Liver (tissue), 9 donors: ENCODE results near the gene MAP3K5. TPM values are rescaled to one million over a fixed set of nuclear protein-coding genes. Genes with fewer than 3 reads are reported as not detected.

Experiments
- DNase-seq: peaks from one replicate; pipeline ENCODE4 v3.0.0-alpha.2; 2017; ENCODE audit warnings: low spot score
- H3K27ac ChIP-seq, 2 donors: one replicate each; pipeline ENCODE4 v1.7.0; 2013; ENCODE audit warnings: inconsistent platforms in 2 of 2, low read length in 2 of 2, control low read depth in 1 of 2, low read depth in 1 of 2, mild to moderate bottlenecking in 1 of 2
- H3K27me3 ChIP-seq, 4 donors: one replicate each; pipeline versions ENCODE4 v1.6.1 to v1.7.0; 2013; ENCODE audit warnings: low read length in 3 of 4, inconsistent platforms in 1 of 4, mild to moderate bottlenecking in 1 of 4, moderate library complexity in 1 of 4; ENCODE audit not compliant: control insufficient read depth in 4 of 4, insufficient read depth in 4 of 4
- H3K36me3 ChIP-seq, 4 donors: one replicate each; pipeline versions ENCODE4 v1.6.1 to v1.7.0; 2013; ENCODE audit warnings: low read length in 3 of 4, mild to moderate bottlenecking in 3 of 4, low read depth in 1 of 4, moderate library complexity in 1 of 4; ENCODE audit not compliant: control insufficient read depth in 4 of 4, insufficient read depth in 3 of 4
- H3K4me1 ChIP-seq, 4 donors: one replicate each; pipeline versions ENCODE4 v1.6.1 to v1.7.0; 2013; ENCODE audit warnings: low read length in 3 of 4, mild to moderate bottlenecking in 3 of 4, moderate library complexity in 1 of 4; ENCODE audit not compliant: control insufficient read depth in 4 of 4, insufficient read depth in 4 of 4
- H3K4me3 ChIP-seq, 3 donors: one replicate each; pipeline versions ENCODE4 v1.6.1 to v1.7.0; 2013; ENCODE audit warnings: low read length in 3 of 3, control low read depth in 1 of 3, low read depth in 1 of 3, mild to moderate bottlenecking in 1 of 3
- H3K9ac ChIP-seq, 2 donors: one replicate each; pipeline ENCODE4 v1.7.0; 2013; ENCODE audit warnings: low read length in 2 of 2, mild to moderate bottlenecking in 2 of 2, moderate library complexity in 2 of 2, control low read depth in 1 of 2, low read depth in 1 of 2
- H3K9me3 ChIP-seq, 4 donors: one replicate each; pipeline versions ENCODE4 v1.6.1 to v1.7.0; 2013; ENCODE audit warnings: low read length in 3 of 4; ENCODE audit not compliant: control insufficient read depth in 4 of 4
- ATF3 ChIP-seq: IDR thresholded peaks from 2 replicates; pipeline ENCODE4 v1.6.1; 2016; ENCODE audit warnings: antibody characterized with exemption
- CTCF ChIP-seq: fragments of 150-350 bp; IDR thresholded peaks from 2 replicates; pipeline ENCODE4 v1.5.1; 2017; ENCODE audit warnings: improper control_type of control experiment, low read depth, low read length; ENCODE audit not compliant: missing input control
- EGR1 ChIP-seq, 2 donors: IDR thresholded peaks; 2 replicates each; pipeline ENCODE4 v1.6.1; 2016 to 2018; ENCODE audit warnings: antibody characterized with exemption in 2 of 2, low read depth in 2 of 2
- FOXA1 ChIP-seq: IDR thresholded peaks from 2 replicates; pipeline ENCODE4 v1.6.1; 2016; ENCODE audit warnings: antibody characterized with exemption
- FOXA2 ChIP-seq: IDR thresholded peaks from 2 replicates; pipeline ENCODE4 v1.6.1; 2016; ENCODE audit warnings: antibody characterized with exemption
- GABPA ChIP-seq, 2 donors: IDR thresholded peaks in 1 of 2; conservative IDR thresholded peaks in 1 of 2; 2 replicates each; pipeline ENCODE4 v1.6.1; 2016; ENCODE audit warnings: antibody characterized with exemption in 2 of 2, mild to moderate bottlenecking in 1 of 2, moderate library complexity in 1 of 2
- HNF4A ChIP-seq, 2 donors: conservative IDR thresholded peaks; 2 replicates each; pipeline ENCODE4 v1.6.1; 2016; ENCODE audit warnings: antibody characterized with exemption in 2 of 2, mild to moderate bottlenecking in 2 of 2
- HNF4G ChIP-seq: IDR thresholded peaks from 2 replicates; pipeline ENCODE4 v1.6.1; 2016; ENCODE audit warnings: antibody characterized with exemption
- JUND ChIP-seq, 2 donors: IDR thresholded peaks; 2 replicates each; pipeline ENCODE4 v1.6.1; 2016; ENCODE audit warnings: antibody characterized with exemption in 2 of 2
- MAX ChIP-seq: IDR thresholded peaks from 2 replicates; pipeline ENCODE4 v1.6.1; 2016; ENCODE audit warnings: antibody characterized with exemption
- NR2F2 ChIP-seq: IDR thresholded peaks from 2 replicates; pipeline ENCODE4 v1.6.1; 2016; ENCODE audit warnings: antibody characterized with exemption
- RAD21 ChIP-seq, 2 donors: IDR thresholded peaks; 2 replicates each; pipeline ENCODE4 v1.6.1; 2016; ENCODE audit warnings: antibody characterized with exemption in 2 of 2, mild to moderate bottlenecking in 2 of 2
- REST ChIP-seq: IDR thresholded peaks from 2 replicates; pipeline ENCODE4 v1.6.1; 2016; ENCODE audit warnings: antibody characterized with exemption, mild to moderate bottlenecking
- RXRA ChIP-seq, 2 donors: IDR thresholded peaks; 2 replicates each; pipeline ENCODE4 v1.6.1; 2017 to 2018; ENCODE audit warnings: antibody characterized with exemption in 2 of 2, mild to moderate bottlenecking in 1 of 2
- SP1 ChIP-seq: IDR thresholded peaks from 2 replicates; pipeline ENCODE4 v1.6.1; 2018; ENCODE audit warnings: antibody characterized with exemption, mild to moderate bottlenecking
- TAF1 ChIP-seq: conservative IDR thresholded peaks from 2 replicates; pipeline ENCODE4 v1.6.1; 2016; ENCODE audit warnings: antibody characterized with exemption, mild to moderate bottlenecking
- YY1 ChIP-seq: IDR thresholded peaks from 2 replicates; pipeline ENCODE4 v1.6.1; 2016; ENCODE audit warnings: antibody characterized with exemption, mild to moderate bottlenecking
- ZBTB33 ChIP-seq: IDR thresholded peaks from 2 replicates; pipeline ENCODE4 v1.6.1; 2016; ENCODE audit warnings: antibody characterized with exemption
- WGBS: extraction: QIAGEN DNeasy Blood & Tissue Kit; methylation state at CpG from one replicate; pipeline ENCODE4 v1.1.7; 2013; 5-methylcytosine and 5-hydroxymethylcytosine counted together
- polyA plus RNA-seq, 2 donors: library from polyadenylated mRNA; stranded (reverse) in 1 of 2; unstranded in 1 of 2; fragments of 200-250 nt in 1 of 2; fragments of >200 nt in 1 of 2; fragmentation: Nextera tagmentation in 1 of 2; extraction: Ambion mirVana in 1 of 2; gene quantifications; one replicate each; pipeline versions ENCODE4 v1.2.1 to v1.2.3, GENCODE V29; 2013 to 2015
- total RNA-seq, 2 donors: library from RNA; depleted of rRNA; stranded (reverse); fragments of >200 nt; gene quantifications; one replicate each; pipeline ENCODE4 v1.2.3, GENCODE V29; 2014
- donor health status: healthy.
- donor health status: healthy.
- donor health status: healthy.
- donor health status: healthy.
- donor health status: healthy.

The MAP3K5 gene
- total and polyA plus RNA-seq, 4 donors: 2.9 to 18.0 (median 5.5) TPM

GRCh38 chr6:136751522-136751956, 40.7 kb downstream of the MAP3K5 start:
- Histone ChIP-seq H3K9ac (no peak overlapping the region), H3K36me3 (no peaks in the 10 kb centered on the region), H3K27me3 (no peaks in the 10 kb centered on the region), H3K9me3 (no peaks in the 10 kb centered on the region), H3K27ac (no peak overlapping the region), H3K4me3 (no peak overlapping the region), H3K4me1 (peaks cover 0 to 8% (median 2%) of the 10 kb centered on the region in 4 donors)
- no peak for DNase-seq
- 73% methylated on average over 5 of the region's 5 CpGs for WGBS
- no peak for TF ChIP-seq EGR1 (IDR thresholded peaks at IDR 0.05; ENCODE audit: low read depth in 2 of 2)
- no peak for TF ChIP-seq GABPA (IDR thresholded peaks at IDR 0.05 in 1 of 2, conservative IDR thresholded peaks at IDR 0.05 in 1 of 2)
- no peak for TF ChIP-seq FOXA1
- no peak for TF ChIP-seq TAF1

GRCh38 chr6:136750696-136751521, 41.4 kb downstream of the MAP3K5 start:
- TF ChIP-seq RAD21 (IDR thresholded peaks at IDR 0.05): no peak
- TF ChIP-seq CTCF: no peak
- TF ChIP-seq ATF3: no peak
- TF ChIP-seq FOXA2: no peak
- no peak for TF ChIP-seq HNF4A (conservative IDR thresholded peaks at IDR 0.05)
- TF ChIP-seq SP1: no peak
- no peak for TF ChIP-seq NR2F2
- TF ChIP-seq ZBTB33: no peak
- TF ChIP-seq EGR1 (IDR thresholded peaks at IDR 0.05; ENCODE audit: low read depth in 2 of 2): no peak
- TF ChIP-seq GABPA (IDR thresholded peaks at IDR 0.05 in 1 of 2, conservative IDR thresholded peaks at IDR 0.05 in 1 of 2): no peak
- TF ChIP-seq HNF4G: no peak
- TF ChIP-seq RXRA (IDR thresholded peaks at IDR 0.05): no peak
- TF ChIP-seq TAF1: no peak
- no peak for TF ChIP-seq REST
- TF ChIP-seq JUND (IDR thresholded peaks at IDR 0.05): no peak
- TF ChIP-seq MAX: no peak
- TF ChIP-seq FOXA1: no peak
- no peak for TF ChIP-seq YY1
- Histone ChIP-seq H3K9ac (no peak overlapping the region), H3K27me3 (no peaks in the 10 kb centered on the region), H3K4me3 (no peak overlapping the region), H3K27ac (no peak overlapping the region), H3K36me3 (no peaks in the 10 kb centered on the region), H3K4me1 (peaks cover 0 to 8% (median 2%) of the 10 kb centered on the region in 4 donors), H3K9me3 (no peaks in the 10 kb centered on the region)
- no peak for DNase-seq
- 84% methylated on average over 4 of the region's 4 CpGs for WGBS
